Suppressor macrophage (primary cell): Measurements from ENCODE around the gene PRDM12.

Source experiments
- DNase-seq, 4 experiments: peaks; one replicate each; pipeline ENCODE4 v3.0.0-alpha.2; 2020 to 2022

The PRDM12 gene

GRCh38 chr9:130692321-130692720 is 27.9 kb downstream of the PRDM12 start:
- peak in 1 of 4 experiments; percentile 20 for DNase-seq

- DNase-seq: no peak
Measured at GRCh38 chr9:130693101-130693425, 28.7 kb downstream of the PRDM12 start.

- DNase-seq: peak; percentile 97 to 99 (median 98)
Measured at GRCh38 chr9:130693426-130694191, 29.2 kb downstream of the PRDM12 start, which contains the start of gene EXOSC2. Gene EXOSC2, plus strand, starts transcription at chr9:130693780. Its CDS starts 12 bp downstream, at chr9:130693792.

- peak in 1 of 4 experiments; percentile 17 for DNase-seq
Measured at GRCh38 chr9:130694205-130694604, 29.8 kb downstream of the PRDM12 start.

- no peak for DNase-seq
Measured at GRCh38 chr9:130696139-130696650, 31.8 kb downstream of the PRDM12 start.

- no peak for DNase-seq
Measured at GRCh38 chr9:130696996-130697395, 32.6 kb downstream of the PRDM12 start.

GRCh38 chr9:130698514-130698913 is 34.1 kb downstream of the PRDM12 start:
- no peak for DNase-seq

GRCh38 chr9:130699047-130699446 is 34.7 kb downstream of the PRDM12 start:
- no peak for DNase-seq

- DNase-seq: peak; percentile 75 to 87 (median 78)
Measured at GRCh38 chr9:130701059-130702022, 36.9 kb downstream of the PRDM12 start.

GRCh38 chr9:130703501-130703900 is 39.1 kb downstream of the PRDM12 start:
- no peak for DNase-seq

- DNase-seq: peak; percentile 77 to 87 (median 82)
Measured at GRCh38 chr9:130707225-130707976, 43.0 kb downstream of the PRDM12 start.

GRCh38 chr9:130710822-130711352 is 46.5 kb downstream of the PRDM12 start:
- no peak for DNase-seq

- no peak for DNase-seq
Measured at GRCh38 chr9:130711469-130711868, 47.1 kb downstream of the PRDM12 start.

- peak; percentile 98 to 99 (median 99) for DNase-seq
Measured at GRCh38 chr9:130712564-130713285, 48.3 kb downstream of the PRDM12 start.

GRCh38 chr9:130713286-130713960 is 49.0 kb downstream of the PRDM12 start:
- DNase-seq: peak; percentile 70 to 82 (median 74)

GRCh38 chr9:130714586-130715110 is 50.3 kb downstream of the PRDM12 start:
- DNase-seq: no peak

- DNase-seq: no peak
Measured at GRCh38 chr9:130715270-130715669, 50.9 kb downstream of the PRDM12 start.

- no peak for DNase-seq
Measured at GRCh38 chr9:130718562-130718961, 54.2 kb downstream of the PRDM12 start.

GRCh38 chr9:130720762-130721161 is 56.4 kb downstream of the PRDM12 start:
- DNase-seq: no peak

- DNase-seq: no peak
Measured at GRCh38 chr9:130728721-130729120, 64.3 kb downstream of the PRDM12 start.

GRCh38 chr9:130729145-130729544 is 64.8 kb downstream of the PRDM12 start:
- DNase-seq: no peak
